HG03457 (cell line): ENCODE data around the gene ABCF2.

ENCODE experiments used
- ATAC-seq: cut with Tn5 transposase; IDR thresholded peaks from one replicate; pipeline ENCODE4 v1.9.1; 2021; ENCODE audit warnings: moderate number of reproducible peaks; ENCODE audit not compliant: unreplicated experiment

Gene ABCF2

GRCh38 chr7:151197932-151198331 lies 29.1 kb downstream of the ABCF2 start:
- ATAC-seq: no peak

GRCh38 chr7:151195616-151196450 lies 31.2 kb downstream of the ABCF2 start:
- ATAC-seq: no peak

- no peak for ATAC-seq
Observed at GRCh38 chr7:151194188-151194587, 32.8 kb downstream of the ABCF2 start.

GRCh38 chr7:151193203-151193978 lies 33.6 kb downstream of the ABCF2 start:
- ATAC-seq: no peak

GRCh38 chr7:151192002-151192539 lies 34.9 kb downstream of the ABCF2 start:
- no peak for ATAC-seq

- no peak for ATAC-seq
Observed at GRCh38 chr7:151191544-151191943, 35.5 kb downstream of the ABCF2 start.

- no peak for ATAC-seq
Observed at GRCh38 chr7:151189038-151189437, 38.0 kb downstream of the ABCF2 start.

GRCh38 chr7:151188252-151188542 lies 38.8 kb downstream of the ABCF2 start:
- no peak for ATAC-seq

GRCh38 chr7:151187409-151188251 lies 39.4 kb downstream of the ABCF2 start:
- no peak for ATAC-seq

GRCh38 chr7:151186640-151187408 lies 40.2 kb downstream of the ABCF2 start, which contains the start of gene ASB10:
Gene ASB10 (minus strand): TSS chr7:151187250. CDS start chr7:151187130, 120 bp downstream.
- no peak for ATAC-seq

- no peak for ATAC-seq
Observed at GRCh38 chr7:151185762-151186639, 41.0 kb downstream of the ABCF2 start.

GRCh38 chr7:151181011-151181431 lies 46.0 kb downstream of the ABCF2 start:
- ATAC-seq: no peak

- no peak for ATAC-seq
Observed at GRCh38 chr7:151179946-151180345, 47.1 kb downstream of the ABCF2 start.

- ATAC-seq: no peak
Observed at GRCh38 chr7:151179287-151179860, 47.6 kb downstream of the ABCF2 start.

- no peak for ATAC-seq
Observed at GRCh38 chr7:151178831-151179230, 48.2 kb downstream of the ABCF2 start.

- no peak for ATAC-seq
Observed at GRCh38 chr7:151178236-151178635, 48.8 kb downstream of the ABCF2 start.

- no peak for ATAC-seq
Observed at GRCh38 chr7:151177310-151177709, 49.7 kb downstream of the ABCF2 start.

- no peak for ATAC-seq
Observed at GRCh38 chr7:151176401-151176800, 50.6 kb downstream of the ABCF2 start.

- no peak for ATAC-seq
Observed at GRCh38 chr7:151175793-151176311, 51.2 kb downstream of the ABCF2 start.
